Immature natural killer cell (primary cell): ENCODE results near the gene LRRD1. TPM values are rescaled to one million over a fixed set of nuclear protein-coding genes. Genes with fewer than 3 reads are reported as not detected.
A peak's percentile ranks its signal among the peaks of the same experiment; 100 is the strongest.
"Not testable (repeated sequence)": the region's sequence is repeated elsewhere in the genome, so short reads cannot be mapped to it uniquely, and the experiment has no call there.

Source experiments
- DNase-seq, 3 donors: peaks; one replicate each; pipeline ENCODE4 v3.0.0; 2022; ENCODE audit warnings: mixed read lengths in 1 of 3
- H3K27ac Mint-ChIP-seq, 6 donors: one replicate each; pipeline ENCODE4 v1.8.0; 2020; ENCODE audit warnings: mixed read lengths in 6 of 6, mild to moderate bottlenecking in 5 of 6, inconsistent platforms in 4 of 6, moderate library complexity in 3 of 6
- H3K27me3 Mint-ChIP-seq, 3 donors: one replicate each; pipeline ENCODE4 v1.8.0; 2020 to 2021; ENCODE audit warnings: low read depth in 3 of 3, mild to moderate bottlenecking in 3 of 3, mixed read lengths in 3 of 3, moderate library complexity in 3 of 3, inconsistent platforms in 1 of 3
- H3K36me3 Mint-ChIP-seq, 3 donors: one replicate each; pipeline ENCODE4 v1.8.0; 2020; ENCODE audit warnings: mixed read lengths in 3 of 3, inconsistent platforms in 2 of 3, mild to moderate bottlenecking in 2 of 3
- H3K4me1 Mint-ChIP-seq, 2 donors: one replicate each; pipeline ENCODE4 v1.8.0; 2020; ENCODE audit warnings: inconsistent platforms in 2 of 2, mild to moderate bottlenecking in 2 of 2, mixed read lengths in 2 of 2, moderate library complexity in 1 of 2
- H3K4me3 Mint-ChIP-seq, 5 donors: one replicate each; pipeline ENCODE4 v1.8.0; 2020; ENCODE audit warnings: mild to moderate bottlenecking in 5 of 5, mixed read lengths in 5 of 5, inconsistent platforms in 3 of 5, moderate library complexity in 3 of 5
- H3K9me3 Mint-ChIP-seq, 6 donors: one replicate each; pipeline ENCODE4 v1.8.0; 2020; ENCODE audit warnings: mild to moderate bottlenecking in 6 of 6, mixed read lengths in 6 of 6, inconsistent platforms in 4 of 6, moderate library complexity in 3 of 6
- polyA plus RNA-seq, 3 donors: library from polyadenylated mRNA; unstranded; fragments of 300-500 nt; fragmentation: Illumina TruSeq; gene quantifications; one replicate each; pipeline ENCODE4 v1.2.3, GENCODE V29; 2021

The LRRD1 gene
- not detected for polyA plus RNA-seq

- Mint-ChIP-seq H3K36me3 (no peaks in the 10 kb centered on the region), H3K27ac (peak within 1 kb of the TSS in 2 of 6 donors; percentile 27 to 48), H3K4me1 (peaks cover 9 to 15% of the 10 kb centered on the region in 2 donors), H3K9me3 (peaks cover 0 to 5% (median 0%) of the 10 kb centered on the region in 6 donors), H3K27me3 (peaks cover 3 to 12% (median 7%) of the 10 kb centered on the region in 3 donors), H3K4me3 (peak within 1 kb of the TSS; percentile 79 to 86 (median 82))
- peak; percentile 80 to 84 (median 83) for DNase-seq
Measured at GRCh38 chr7:92178928-92179924, at the start of gene LRRD1. TSS of gene LRRD1 (minus strand) at chr7:92179142. CDS start at chr7:92165202, 13,940 bp downstream.

GRCh38 chr7:92228742-92229141 is 49.8 kb upstream of the LRRD1 start:
- peaks cover 42 to 59% (median 43%) of the 10 kb centered on the region in 3 donors for H3K36me3 Mint-ChIP-seq
- no peak for DNase-seq
- H3K9me3 Mint-ChIP-seq = no peaks in the 10 kb centered on the region
- H3K27me3 Mint-ChIP-seq = peaks cover 0 to 3% (median 0%) of the 10 kb centered on the region in 3 donors
- peaks cover 3 to 12% of the 10 kb centered on the region in 2 donors for H3K4me1 Mint-ChIP-seq
- H3K27ac Mint-ChIP-seq = no peak overlapping the region
- H3K4me3 Mint-ChIP-seq = no peak overlapping the region

GRCh38 chr7:92228100-92228499 is 49.2 kb upstream of the LRRD1 start:
- Mint-ChIP-seq H3K36me3 (peaks cover 41 to 57% (median 41%) of the 10 kb centered on the region in 3 donors), H3K9me3 (no peaks in the 10 kb centered on the region), H3K27ac (peak overlapping the region in 1 of 6 donors; percentile 6), H3K4me1 (peaks cover 3 to 12% of the 10 kb centered on the region in 2 donors), H3K27me3 (peaks cover 0 to 3% (median 0%) of the 10 kb centered on the region in 3 donors), H3K4me3 (no peak overlapping the region)
- DNase-seq = no peak

- peaks cover 36 to 52% (median 38%) of the 10 kb centered on the region in 3 donors for H3K36me3 Mint-ChIP-seq
- no peak for DNase-seq
- H3K27ac Mint-ChIP-seq = peak overlapping the region in 1 of 6 donors; percentile 7
- H3K27me3 Mint-ChIP-seq = peaks cover 0 to 2% (median 0%) of the 10 kb centered on the region in 3 donors
- no peak overlapping the region for H3K4me3 Mint-ChIP-seq
- peaks cover 3 to 12% of the 10 kb centered on the region in 2 donors for H3K4me1 Mint-ChIP-seq
- no peaks in the 10 kb centered on the region for H3K9me3 Mint-ChIP-seq
Measured at GRCh38 chr7:92226981-92227380, 48.0 kb upstream of the LRRD1 start.

- no peak for DNase-seq
- Mint-ChIP-seq H3K27me3 (peaks cover 0 to 2% (median 2%) of the 10 kb centered on the region in 3 donors), H3K36me3 (peaks cover 34 to 60% (median 39%) of the 10 kb centered on the region in 3 donors), H3K4me1 (no peaks in the 10 kb centered on the region), H3K27ac (no peak overlapping the region), H3K9me3 (no peaks in the 10 kb centered on the region), H3K4me3 (no peak overlapping the region)
Measured at GRCh38 chr7:92221766-92222165, 42.8 kb upstream of the LRRD1 start.

GRCh38 chr7:92206672-92207071 is 27.7 kb upstream of the LRRD1 start:
- Mint-ChIP-seq H3K4me3 (no peak overlapping the region), H3K36me3 (peaks cover 43 to 63% (median 46%) of the 10 kb centered on the region in 3 donors), H3K4me1 (peaks cover 11 to 28% of the 10 kb centered on the region in 2 donors), H3K27ac (no peak overlapping the region), H3K27me3 (no peaks in the 10 kb centered on the region), H3K9me3 (peaks cover 5 to 13% (median 8%) of the 10 kb centered on the region in 6 donors)
- DNase-seq = no peak

GRCh38 chr7:92205987-92206386 is 27.0 kb upstream of the LRRD1 start:
- no peak for DNase-seq
- no peaks in the 10 kb centered on the region for H3K27me3 Mint-ChIP-seq
- H3K9me3 Mint-ChIP-seq = peaks cover 5 to 13% (median 8%) of the 10 kb centered on the region in 6 donors
- H3K36me3 Mint-ChIP-seq = peaks cover 38 to 58% (median 41%) of the 10 kb centered on the region in 3 donors
- H3K4me3 Mint-ChIP-seq = no peak overlapping the region
- no peak overlapping the region for H3K27ac Mint-ChIP-seq
- peaks cover 11 to 28% of the 10 kb centered on the region in 2 donors for H3K4me1 Mint-ChIP-seq

GRCh38 chr7:92200791-92201190 is 21.8 kb upstream of the LRRD1 start:
- H3K27me3 Mint-ChIP-seq = no peaks in the 10 kb centered on the region

GRCh38 chr7:92192326-92192725 is 13.4 kb upstream of the LRRD1 start:
- peaks cover 10 to 36% (median 32%) of the 10 kb centered on the region in 3 donors for H3K36me3 Mint-ChIP-seq
- H3K4me1 Mint-ChIP-seq = no peaks in the 10 kb centered on the region
- no peak for DNase-seq
- H3K27me3 Mint-ChIP-seq = peaks cover 4 to 6% (median 5%) of the 10 kb centered on the region in 3 donors
- H3K27ac Mint-ChIP-seq = no peak overlapping the region
- H3K4me3 Mint-ChIP-seq = no peak overlapping the region
- peaks cover 24 to 39% (median 35%) of the 10 kb centered on the region in 6 donors for H3K9me3 Mint-ChIP-seq

More at GRCh38 chr7:92200791-92201190, 21.8 kb upstream of the LRRD1 start:
- H3K4me3 Mint-ChIP-seq = no peak overlapping the region
- H3K4me1 Mint-ChIP-seq = no peaks in the 10 kb centered on the region
- H3K27ac Mint-ChIP-seq = peak overlapping the region in 1 of 6 donors; percentile 53
- no peak for DNase-seq
- H3K9me3 Mint-ChIP-seq = no peaks in the 10 kb centered on the region
- H3K36me3 Mint-ChIP-seq = peaks cover 23 to 41% (median 23%) of the 10 kb centered on the region in 3 donors

- Mint-ChIP-seq H3K9me3 (peaks cover 23 to 48% (median 37%) of the 10 kb centered on the region in 6 donors), H3K36me3 (peaks cover 3 to 19% (median 10%) of the 10 kb centered on the region in 3 donors)
- H3K4me1 Mint-ChIP-seq, H3K4me3 Mint-ChIP-seq, H3K27me3 Mint-ChIP-seq, H3K27ac Mint-ChIP-seq, DNase-seq: not testable (repeated sequence)
Measured at GRCh38 chr7:92189246-92189645, 10.3 kb upstream of the LRRD1 start.

- H3K4me3 Mint-ChIP-seq, H3K27ac Mint-ChIP-seq, DNase-seq, H3K36me3 Mint-ChIP-seq, H3K4me1 Mint-ChIP-seq: not testable (repeated sequence)
- Mint-ChIP-seq H3K9me3 (peaks cover 8 to 22% (median 14%) of the 10 kb centered on the region in 6 donors), H3K27me3 (peaks cover 0 to 13% (median 2%) of the 10 kb centered on the region in 3 donors)
Measured at GRCh38 chr7:92184294-92184693, 5.4 kb upstream of the LRRD1 start.

- Mint-ChIP-seq H3K27me3 (peaks cover 5 to 12% (median 9%) of the 10 kb centered on the region in 3 donors), H3K4me3 (no peak overlapping the region), H3K9me3 (peaks cover 0 to 1% (median 0%) of the 10 kb centered on the region in 6 donors), H3K36me3 (no peaks in the 10 kb centered on the region), H3K4me1 (peaks cover 9 to 15% of the 10 kb centered on the region in 2 donors), H3K27ac (no peak overlapping the region)
- DNase-seq = no peak
Measured at GRCh38 chr7:92177362-92177761, 1.6 kb downstream of the LRRD1 start.

- H3K36me3 Mint-ChIP-seq, H3K4me1 Mint-ChIP-seq, DNase-seq, H3K27ac Mint-ChIP-seq, H3K9me3 Mint-ChIP-seq, H3K4me3 Mint-ChIP-seq: not testable (repeated sequence)
- peaks cover 0 to 10% (median 5%) of the 10 kb centered on the region in 3 donors for H3K27me3 Mint-ChIP-seq
Measured at GRCh38 chr7:92169529-92169928, 9.4 kb downstream of the LRRD1 start.

- H3K27ac Mint-ChIP-seq = no peak overlapping the region
Measured at GRCh38 chr7:92161271-92161670, 17.7 kb downstream of the LRRD1 start.

More at GRCh38 chr7:92161271-92161670, 17.7 kb downstream of the LRRD1 start:
- Mint-ChIP-seq H3K36me3 (no peaks in the 10 kb centered on the region), H3K4me1 (no peaks in the 10 kb centered on the region), H3K4me3 (no peak overlapping the region), H3K9me3 (peaks cover 0 to 1% (median 0%) of the 10 kb centered on the region in 6 donors), H3K27me3 (peaks cover 2 to 7% (median 6%) of the 10 kb centered on the region in 3 donors)
- no peak for DNase-seq
